IMR-90 (cell line): ENCODE data around the gene PRSS2. TPM values are rescaled to one million over a fixed set of nuclear protein-coding genes. Genes with fewer than 3 reads are reported as not detected.

Experiments used
- ATAC-seq: fragments of 200-7000 bp; cut with Tn5 transposase; 2 replicates; pipeline ENCODE4 v1.9.1; 2020; ENCODE audit warnings: low read depth, mild to moderate bottlenecking, moderate library complexity
- BruUV-seq: library from RNA; stranded (reverse); fragments of 400-500 nt; replicated peaks from 2 replicates; lab custom pipeline; 2021; lab: Mats Ljungman, UMichigan
- CTCF ChIA-PET: fragments of 300-600 bp; formaldehyde crosslinking; extraction: SDS; loops from one replicate; lab custom pipeline; 2021; ENCODE audit warnings: antibody characterized with exemption; lab: Yijun Ruan, JAX
- POLR2A ChIA-PET: fragments of 300-600 bp; sonication (Branson Sonifier 250); formaldehyde crosslinking; loops from one replicate; lab custom pipeline; 2022; ENCODE audit warnings: antibody characterized with exemption; ENCODE audit not compliant: unreplicated experiment; lab: Charles Lee
- DNase-seq: peaks from one replicate; pipeline ENCODE4 v3.0.0; 2013
- H2AFZ ChIP-seq: replicated peaks from 2 replicates; pipeline ENCODE3; 2013; ENCODE audit warnings: low read length, mild to moderate bottlenecking; ENCODE audit not compliant: poor library complexity
- H2AK5ac ChIP-seq: 2 replicates; pipeline ENCODE4 v1.6.1; 2013; ENCODE audit warnings: low read depth, low read length, inconsistent platforms
- H2AK9ac ChIP-seq: replicated peaks from 2 replicates; pipeline ENCODE3; 2013; ENCODE audit warnings: mild to moderate bottlenecking, low read depth, low read length, moderate library complexity; ENCODE audit not compliant: poor library complexity
- H2BK120ac ChIP-seq: 2 replicates; pipeline ENCODE4 v1.6.1; 2013; ENCODE audit warnings: low read depth, low read length, inconsistent platforms
- H2BK15ac ChIP-seq: 3 replicates; pipeline ENCODE4 v1.6.1; 2013; ENCODE audit warnings: low read depth, low read length, inconsistent platforms
- H2BK20ac ChIP-seq: 2 replicates; pipeline ENCODE4 v1.6.1; 2013; ENCODE audit warnings: low read depth, mild to moderate bottlenecking, inconsistent platforms, low read length, moderate library complexity
- H2BK5ac ChIP-seq: 2 replicates; pipeline ENCODE4 v1.6.1; 2013; ENCODE audit warnings: mild to moderate bottlenecking, low read depth, low read length, inconsistent platforms; ENCODE audit not compliant: poor library complexity, severe bottlenecking
- H3K14ac ChIP-seq: replicated peaks from 2 replicates; pipeline ENCODE4 v1.6.1; 2013; ENCODE audit warnings: low read depth, low read length, inconsistent platforms
- H3K18ac ChIP-seq: 2 replicates; pipeline ENCODE4 v1.6.1; 2013; ENCODE audit warnings: low read depth, low read length, control low read depth
- H3K23ac ChIP-seq: 2 replicates; pipeline ENCODE4 v1.6.1; 2013; ENCODE audit warnings: low read depth, low read length, inconsistent platforms
- H3K27ac ChIP-seq: 2 replicates; pipeline ENCODE4 v1.5.1; 2013; ENCODE audit warnings: mild to moderate bottlenecking, control low read depth, low read length; ENCODE audit not compliant: insufficient read depth
- H3K27me3 ChIP-seq: 2 replicates; pipeline ENCODE4 v1.6.1; 2013; ENCODE audit warnings: low read length; ENCODE audit not compliant: control insufficient read depth, insufficient read depth
- H3K36me3 ChIP-seq: 2 replicates; pipeline ENCODE4 v1.6.1; 2013; ENCODE audit warnings: low read length, mixed read lengths; ENCODE audit not compliant: control insufficient read depth, insufficient read depth
- H3K4ac ChIP-seq: 2 replicates; pipeline ENCODE4 v1.6.1; 2013; ENCODE audit warnings: low read depth, low read length, inconsistent platforms
- H3K4me1 ChIP-seq: 2 replicates; pipeline ENCODE4 v1.6.1; 2013; ENCODE audit warnings: low read length, mixed read lengths; ENCODE audit not compliant: control insufficient read depth, insufficient read depth
- H3K4me2 ChIP-seq: 2 replicates; pipeline ENCODE4 v1.6.1; 2013; ENCODE audit warnings: low read depth, mild to moderate bottlenecking, control low read depth, low read length, moderate library complexity
- H3K4me3 ChIP-seq: 2 replicates; pipeline ENCODE4 v1.5.1; 2013; ENCODE audit warnings: low read depth, mild to moderate bottlenecking, control low read depth, low read length, moderate library complexity; ENCODE audit not compliant: insufficient read depth
- H3K56ac ChIP-seq: 2 replicates; pipeline ENCODE4 v1.6.1; 2013; ENCODE audit warnings: low read length, inconsistent platforms; ENCODE audit not compliant: insufficient read depth; ENCODE audit errors: extremely low read depth
- H3K79me1 ChIP-seq, 2 experiments: 2 replicates each; pipeline ENCODE4 v1.6.1; 2013; ENCODE audit warnings: low read length in 2 of 2, inconsistent platforms in 1 of 2, low read depth in 1 of 2
- H3K9ac ChIP-seq: 2 replicates; pipeline ENCODE4 v1.6.1; 2013; ENCODE audit warnings: low read depth, low read length, control low read depth
- H3K9me1 ChIP-seq: 2 replicates; pipeline ENCODE4 v1.6.1; 2013; ENCODE audit warnings: low read length, inconsistent platforms; ENCODE audit not compliant: insufficient read depth
- H3K9me3 ChIP-seq: 2 replicates; pipeline ENCODE4 v1.6.1; 2013; ENCODE audit warnings: low read length; ENCODE audit not compliant: control insufficient read depth, insufficient read depth
- H4K20me1 ChIP-seq: 2 replicates; pipeline ENCODE4 v1.6.1; 2013; ENCODE audit warnings: low read length, inconsistent platforms; ENCODE audit not compliant: insufficient read depth
- H4K5ac ChIP-seq: 2 replicates; pipeline ENCODE4 v1.6.1; 2013; ENCODE audit warnings: mild to moderate bottlenecking, low read depth, low read length, control low read depth
- H4K8ac ChIP-seq, 2 experiments: 2 replicates each; pipeline ENCODE4 v1.6.1; 2013; ENCODE audit warnings: low read depth in 2 of 2, low read length in 2 of 2, control low read depth in 1 of 2, inconsistent platforms in 1 of 2
- H4K91ac ChIP-seq: 2 replicates; pipeline ENCODE4 v1.6.1; 2013; ENCODE audit warnings: low read depth, low read length, inconsistent platforms; ENCODE audit not compliant: insufficient read depth
- CEBPB ChIP-seq: IDR thresholded peaks from 2 replicates; pipeline ENCODE4 v1.6.1; 2012; ENCODE audit warnings: low read depth, low read length, improper control_type of control experiment
- CHD1 ChIP-seq: IDR thresholded peaks from 2 replicates; pipeline ENCODE4 v1.6.1; 2012; ENCODE audit warnings: low read depth, low read length, improper control_type of control experiment
- CTCF ChIP-seq: conservative IDR thresholded peaks from 2 replicates; pipeline ENCODE4 v1.5.1; 2012; ENCODE audit warnings: mild to moderate bottlenecking, low read depth, low read length, improper control_type of control experiment
- ELK1 ChIP-seq: fragments of 150-350 bp; IDR thresholded peaks from 2 replicates; pipeline ENCODE4 v1.6.1; 2016; ENCODE audit warnings: low read depth, mild to moderate bottlenecking, low read length, moderate library complexity, borderline replicate concordance
- MAFK ChIP-seq: IDR thresholded peaks from 2 replicates; pipeline ENCODE4 v1.6.1; 2012; ENCODE audit warnings: low read depth, low read length, improper control_type of control experiment
- MXI1 ChIP-seq: IDR thresholded peaks from 2 replicates; pipeline ENCODE4 v1.6.1; 2012; ENCODE audit warnings: low read depth, mild to moderate bottlenecking, low read length, moderate library complexity, borderline replicate concordance
- NFE2L2 ChIP-seq: fragments of 150-350 bp; IDR thresholded peaks from 2 replicates; pipeline ENCODE4 v1.6.1; 2016; ENCODE audit warnings: low read depth, mild to moderate bottlenecking, low read length
- RAD21 ChIP-seq: IDR thresholded peaks from 2 replicates; pipeline ENCODE4 v1.6.1; 2012; ENCODE audit warnings: low read length, improper control_type of control experiment
- RCOR1 ChIP-seq: IDR thresholded peaks from 2 replicates; pipeline ENCODE4 v1.6.1; 2012; ENCODE audit warnings: mild to moderate bottlenecking, low read length, improper control_type of control experiment; ENCODE audit not compliant: insufficient replicate concordance
- USF2 ChIP-seq: fragments of 150-350 bp; IDR thresholded peaks from 2 replicates; pipeline ENCODE4 v1.6.1; 2017; ENCODE audit warnings: mild to moderate bottlenecking, antibody characterized with exemption, low read length, low read depth
- WGBS, 2 experiments: methylation state at CpG; one replicate each; pipeline versions ENCODE4 v1.1.5 to v1.1.7; 2013; ENCODE audit warnings: missing lambda C conversion rate in 2 of 2; ENCODE audit not compliant: insufficient read length in 1 of 2; ENCODE audit errors: extremely low coverage in 2 of 2; 5-methylcytosine and 5-hydroxymethylcytosine counted together
- dilution Hi-C: fragments of 300-500 bp; cut with HindIII; formaldehyde crosslinking; loops from one replicate; pipeline ENCODE4 v1.14.3; 2018; ENCODE audit warnings: low sequenced_read_pairs; ENCODE audit not compliant: unreplicated experiment
- in situ Hi-C: fragments of 300-500 bp; cut with MboI; formaldehyde crosslinking; loops from 3 replicates; pipeline ENCODE4 v1.14.3; 2019; ENCODE audit warnings: low sequenced_read_pairs, inconsistent platforms, mixed read lengths
- intact Hi-C: fragments of 100-400 bp; cut with micrococcal nuclease; formaldehyde crosslinking; loops from 2 replicates; pipeline ENCODE4 v1.10.0; 2022
- polyA plus RNA-seq, 3 experiments: library from polyadenylated mRNA; depleted of rRNA; stranded (reverse); fragments of >200 nt; gene quantifications; 2 replicates each; pipeline ENCODE4 v1.2.3, GENCODE V29; 2012; ENCODE audit warnings: low replicate concordance in 1 of 3
- total RNA-seq: library from RNA; depleted of rRNA; stranded (reverse); fragments of >200 nt; gene quantifications from 2 replicates; pipeline ENCODE4 v1.2.3, GENCODE V29; 2012

The PRSS2 gene
- total and polyA plus RNA-seq, 2 of the 4 experiments (the other 2 are of a cell fraction) = not detected

GRCh38 chr7:142806022-142806356, 35.2 kb downstream of the PRSS2 start:
- H4K5ac ChIP-seq = no peak overlapping the region
- H3K9me3 ChIP-seq = no peaks in the 10 kb centered on the region
- peaks cover 10% of the 10 kb centered on the region; the same call in 1 of the 2 replicates for H3K27me3 ChIP-seq
- TF ChIP-seq USF2 (no peak), RCOR1 (no peak), RAD21 (no peak), NFE2L2 (no peak), ELK1 (no peak), MAFK (no peak), MXI1 (no peak), CTCF (no peak), CHD1 (no peak), CEBPB (no peak; the same call in 1 of the 2 replicates)
- no peaks in the 10 kb centered on the region for H3K9me1 ChIP-seq
- H2AK5ac ChIP-seq = no peak overlapping the region
- DNase-seq (no peak), ATAC-seq (no peak)
- no TSS peak for BruUV-seq
- no peak overlapping the region for H2BK20ac ChIP-seq
- H2BK120ac ChIP-seq = no peak overlapping the region
- H3K36me3 ChIP-seq = no peaks in the 10 kb centered on the region
- H3K56ac ChIP-seq = no peak overlapping the region
- intact Hi-C loops = no loop called here
- H3K23ac ChIP-seq = no peak overlapping the region
- H2AK9ac ChIP-seq = no peak overlapping the region
- H3K14ac ChIP-seq = no peak overlapping the region
- ChIA-PET CTCF (no interaction called here), POLR2A (no interaction called here)
- no peak overlapping the region for H3K4me3 ChIP-seq
- H4K20me1 ChIP-seq = no peaks in the 10 kb centered on the region
- H2AFZ ChIP-seq = no peak overlapping the region
- in situ Hi-C loops = no loop called here
- H3K4me2 ChIP-seq = no peak overlapping the region
- H4K91ac ChIP-seq = no peak overlapping the region
- no peak overlapping the region for H3K27ac ChIP-seq
- H4K8ac ChIP-seq = no peak overlapping the region
- H3K18ac ChIP-seq = no peak overlapping the region
- H2BK5ac ChIP-seq = no peak overlapping the region
- no CpG with 5 or more reads among the region's 2 CpGs for WGBS, 2 experiments
- H3K4me1 ChIP-seq = no peaks in the 10 kb centered on the region
- no peaks in the 10 kb centered on the region for H3K79me1 ChIP-seq
- dilution Hi-C loops = no loop called here
- H3K9ac ChIP-seq = no peak overlapping the region
- H3K4ac ChIP-seq = no peak overlapping the region
- no peak overlapping the region for H2BK15ac ChIP-seq
